Astrocyte (in vitro differentiated cells and primary cell): ENCODE measurements around the gene LRCH1. TPM values are rescaled to one million over a fixed set of nuclear protein-coding genes. Genes with fewer than 3 reads are reported as not detected.

ENCODE experiments used
- DNase-seq: peaks from one replicate; pipeline ENCODE4 v3.0.0-alpha.2; 2010; ENCODE audit warnings: low read depth
- FAIRE-seq: peaks from 2 replicates; lab custom pipeline; 2011; peaks lifted over from hg19 to GRCh38; lab: Jason Lieb, UNC
- H2AFZ ChIP-seq: 2 replicates; pipeline ENCODE4 v1.6.0; 2012; ENCODE audit warnings: low read depth, low read length, inconsistent platforms
- H3K27ac ChIP-seq: 2 replicates; pipeline ENCODE4 v1.5.1; 2011; ENCODE audit warnings: low read depth, low read length, inconsistent platforms
- H3K27me3 ChIP-seq: 2 replicates; pipeline ENCODE4 v1.6.0; 2011; ENCODE audit warnings: low read length, inconsistent platforms; ENCODE audit not compliant: insufficient read depth
- H3K36me3 ChIP-seq: 2 replicates; pipeline ENCODE4 v1.5.1; 2011; ENCODE audit warnings: low read length, inconsistent platforms; ENCODE audit not compliant: insufficient read depth
- H3K4me1 ChIP-seq: 2 replicates; pipeline ENCODE4 v1.5.1; 2011; ENCODE audit warnings: low read length, inconsistent platforms; ENCODE audit not compliant: insufficient read depth
- H3K4me2 ChIP-seq: 2 replicates; pipeline ENCODE4 v1.6.0; 2012; ENCODE audit warnings: low read length, inconsistent platforms
- H3K4me3 ChIP-seq: 2 replicates; pipeline ENCODE4 v1.5.1; 2011; ENCODE audit warnings: low read depth, mild to moderate bottlenecking, low read length, inconsistent platforms; ENCODE audit not compliant: insufficient read depth
- H3K79me2 ChIP-seq: 2 replicates; pipeline ENCODE4 v1.6.0; 2012; ENCODE audit warnings: mild to moderate bottlenecking, low read length, inconsistent platforms; ENCODE audit not compliant: insufficient read depth
- H3K9ac ChIP-seq: 2 replicates; pipeline ENCODE4 v1.6.0; 2012; ENCODE audit warnings: mild to moderate bottlenecking, low read length, inconsistent platforms
- H3K9me3 ChIP-seq: 2 replicates; pipeline ENCODE4 v1.5.1; 2012; ENCODE audit warnings: low read depth, mild to moderate bottlenecking, low read length, inconsistent platforms; ENCODE audit not compliant: insufficient read depth
- H4K20me1 ChIP-seq: 2 replicates; pipeline ENCODE4 v1.6.0; 2012; ENCODE audit warnings: low read length, inconsistent platforms; ENCODE audit not compliant: insufficient read depth
- H3K27ac Mint-ChIP-seq: one replicate; pipeline ENCODE4 v1.8.0; 2021; ENCODE audit warnings: mild to moderate bottlenecking, mixed read lengths; ENCODE audit not compliant: unreplicated experiment
- H3K27me3 Mint-ChIP-seq: one replicate; pipeline ENCODE4 v1.8.0; 2021; ENCODE audit warnings: low read depth, mixed read lengths; ENCODE audit not compliant: unreplicated experiment
- H3K36me3 Mint-ChIP-seq: one replicate; pipeline ENCODE4 v1.8.0; 2021; ENCODE audit warnings: low read depth, mixed read lengths; ENCODE audit not compliant: unreplicated experiment
- H3K4me1 Mint-ChIP-seq: one replicate; pipeline ENCODE4 v1.8.0; 2021; ENCODE audit warnings: low read depth, mixed read lengths; ENCODE audit not compliant: unreplicated experiment
- H3K4me3 Mint-ChIP-seq: one replicate; pipeline ENCODE4 v1.8.0; 2021; ENCODE audit warnings: mild to moderate bottlenecking, moderate library complexity, mixed read lengths; ENCODE audit not compliant: unreplicated experiment
- H3K9me3 Mint-ChIP-seq: one replicate; pipeline ENCODE4 v1.8.0; 2021; ENCODE audit warnings: mild to moderate bottlenecking, mixed read lengths; ENCODE audit not compliant: unreplicated experiment
- CTCF ChIP-seq: IDR thresholded peaks from 2 replicates; pipeline ENCODE4 v1.5.1; 2011; ENCODE audit warnings: low read depth, mild to moderate bottlenecking, inconsistent platforms, low read length, moderate library complexity; ENCODE audit not compliant: insufficient read depth
- EZH2 ChIP-seq: IDR thresholded peaks from 2 replicates; pipeline ENCODE4 v1.6.1; 2012; ENCODE audit warnings: mild to moderate bottlenecking, low read length, inconsistent platforms; ENCODE audit not compliant: insufficient read depth
- total RNA-seq: library from RNA; stranded (reverse); gene quantifications from 2 replicates; pipeline ENCODE4 v1.2.1, GENCODE V29; 2021

Gene LRCH1
- total RNA-seq, 1 donor from 2014 or later: 17.7 TPM

GRCh38 chr13:46665248-46665632 is 112.3 kb downstream of the LRCH1 start:
- Histone ChIP-seq H3K9ac (no peak overlapping the region), H3K79me2 (peaks cover 25% of the 10 kb centered on the region), H3K9me3 (no peaks in the 10 kb centered on the region), H3K27ac (no peak overlapping the region), H3K4me3 (no peak overlapping the region), H3K36me3 (no peaks in the 10 kb centered on the region), H3K4me1 (peaks cover 6% of the 10 kb centered on the region), H4K20me1 (peaks cover 15% of the 10 kb centered on the region), H3K27me3 (no peaks in the 10 kb centered on the region), H3K4me2 (no peak overlapping the region), H2AFZ (no peak overlapping the region)
- Mint-ChIP-seq H3K27me3 (no peaks in the 10 kb centered on the region), H3K36me3 (peaks cover 10% of the 10 kb centered on the region), H3K9me3 (no peaks in the 10 kb centered on the region), H3K27ac (peak overlapping the region; percentile 0), H3K4me3 (no peak overlapping the region), H3K4me1 (peaks cover 40% of the 10 kb centered on the region)
- FAIRE-seq: no peak
- TF ChIP-seq EZH2 (no peak), CTCF (no peak)
- DNase-seq: no peak

GRCh38 chr13:46665633-46666482 is 112.9 kb downstream of the LRCH1 start:
- TF ChIP-seq EZH2 (no peak), CTCF (no peak)
- Mint-ChIP-seq H3K9me3 (no peaks in the 10 kb centered on the region), H3K4me1 (peaks cover 38% of the 10 kb centered on the region), H3K36me3 (peaks cover 11% of the 10 kb centered on the region), H3K27me3 (no peaks in the 10 kb centered on the region), H3K4me3 (no peak overlapping the region), H3K27ac (peak overlapping the region; percentile 0)
- peaks cover 15% of the 10 kb centered on the region for H4K20me1 ChIP-seq
- H3K27me3 ChIP-seq: no peaks in the 10 kb centered on the region
- peaks cover 19% of the 10 kb centered on the region for H3K79me2 ChIP-seq
- peaks cover 6% of the 10 kb centered on the region for H3K4me1 ChIP-seq
- no peak overlapping the region for H2AFZ ChIP-seq
- no peaks in the 10 kb centered on the region for H3K36me3 ChIP-seq
- no peaks in the 10 kb centered on the region for H3K9me3 ChIP-seq
- no peak overlapping the region for H3K4me3 ChIP-seq
- no peak overlapping the region for H3K4me2 ChIP-seq
- H3K9ac ChIP-seq: no peak overlapping the region
- FAIRE-seq (no peak), DNase-seq (no peak)
- H3K27ac ChIP-seq: no peak overlapping the region
